ENCODE measurements around the gene RREB1.
"Not testable (repeated sequence)": the region's sequence is repeated elsewhere in the genome, so short reads cannot be mapped to it uniquely, and the experiment has no call there.

The RREB1 gene

GRCh38 chr6:7151381-7151780, 43.6 kb downstream of the RREB1 start:
- H3K27ac ChIP-seq (ENCODE audit: low read depth, low read length), result peak overlapping the region; percentile 35
- peak overlapping the region in 1 of 5 donors; percentile 49 for H3K9ac ChIP-seq (ENCODE audit: low read length in 5 of 5)
- peaks cover 0 to 2% (median 0%) of the 10 kb centered on the region in 5 donors for H3K36me3 ChIP-seq (ENCODE audit: control insufficient read depth in 5 of 5, insufficient read depth in 5 of 5, low read length in 5 of 5)
- no peaks in the 10 kb centered on the region for H3K9me3 ChIP-seq (ENCODE audit: control insufficient read depth in 5 of 5, low read length in 5 of 5)
- H3K27me3 ChIP-seq (ENCODE audit: control insufficient read depth in 5 of 5, insufficient read depth in 4 of 5, low read length in 5 of 5), result no peaks in the 10 kb centered on the region
- peaks cover 14 to 62% (median 41%) of the 10 kb centered on the region in 5 donors for H3K4me1 ChIP-seq (ENCODE audit: control insufficient read depth in 5 of 5, insufficient read depth in 5 of 5, low read length in 5 of 5)
- peak overlapping the region in 1 of 5 donors; percentile 3 for H3K4me3 ChIP-seq (ENCODE audit: low read depth in 1 of 5, low read length in 5 of 5)

GRCh38 chr6:7152462-7152861, 44.7 kb downstream of the RREB1 start:
- Histone ChIP-seq H3K4me1 (ENCODE audit: control insufficient read depth in 5 of 5, insufficient read depth in 5 of 5, low read length in 5 of 5) (peaks cover 10 to 62% (median 40%) of the 10 kb centered on the region in 5 donors), H3K9ac (ENCODE audit: low read length in 5 of 5) (peak overlapping the region in 1 of 5 donors; percentile 56), H3K27ac (ENCODE audit: low read depth, low read length) (peak overlapping the region; percentile 35), H3K36me3 (ENCODE audit: control insufficient read depth in 5 of 5, insufficient read depth in 5 of 5, low read length in 5 of 5) (peaks cover 0 to 2% (median 0%) of the 10 kb centered on the region in 5 donors), H3K4me3 (ENCODE audit: low read depth in 1 of 5, low read length in 5 of 5) (no peak overlapping the region), H3K9me3 (ENCODE audit: control insufficient read depth in 5 of 5, low read length in 5 of 5) (no peaks in the 10 kb centered on the region), H3K27me3 (ENCODE audit: control insufficient read depth in 5 of 5, insufficient read depth in 4 of 5, low read length in 5 of 5) (no peaks in the 10 kb centered on the region)

- Histone ChIP-seq H3K9me3 (ENCODE audit: control insufficient read depth in 5 of 5, low read length in 5 of 5) (no peaks in the 10 kb centered on the region), H3K4me1 (ENCODE audit: control insufficient read depth in 5 of 5, insufficient read depth in 5 of 5, low read length in 5 of 5) (peaks cover 6 to 64% (median 40%) of the 10 kb centered on the region in 5 donors), H3K27me3 (ENCODE audit: control insufficient read depth in 5 of 5, insufficient read depth in 4 of 5, low read length in 5 of 5) (no peaks in the 10 kb centered on the region), H3K27ac (ENCODE audit: low read depth, low read length) (peak overlapping the region; percentile 80), H3K4me3 (ENCODE audit: low read depth in 1 of 5, low read length in 5 of 5) (no peak overlapping the region), H3K9ac (ENCODE audit: low read length in 5 of 5) (no peak overlapping the region), H3K36me3 (ENCODE audit: control insufficient read depth in 5 of 5, insufficient read depth in 5 of 5, low read length in 5 of 5) (peaks cover 0 to 2% (median 0%) of the 10 kb centered on the region in 5 donors)
Measured at GRCh38 chr6:7153789-7154188, 46.0 kb downstream of the RREB1 start.

- no peaks in the 10 kb centered on the region for H3K27me3 ChIP-seq (ENCODE audit: control insufficient read depth in 5 of 5, insufficient read depth in 4 of 5, low read length in 5 of 5)
- H3K4me3 ChIP-seq (ENCODE audit: low read depth in 1 of 5, low read length in 5 of 5), result no peak overlapping the region
- peak overlapping the region; percentile 80 for H3K27ac ChIP-seq (ENCODE audit: low read depth, low read length)
- peak overlapping the region in 1 of 5 donors; percentile 31 for H3K9ac ChIP-seq (ENCODE audit: low read length in 5 of 5)
- no peaks in the 10 kb centered on the region for H3K9me3 ChIP-seq (ENCODE audit: control insufficient read depth in 5 of 5, low read length in 5 of 5)
- H3K36me3 ChIP-seq (ENCODE audit: control insufficient read depth in 5 of 5, insufficient read depth in 5 of 5, low read length in 5 of 5), result peaks cover 0 to 2% (median 0%) of the 10 kb centered on the region in 5 donors
- peaks cover 6 to 64% (median 40%) of the 10 kb centered on the region in 5 donors for H3K4me1 ChIP-seq (ENCODE audit: control insufficient read depth in 5 of 5, insufficient read depth in 5 of 5, low read length in 5 of 5)
Measured at GRCh38 chr6:7154341-7155139, 46.8 kb downstream of the RREB1 start.

GRCh38 chr6:7155871-7156579, 48.3 kb downstream of the RREB1 start:
- H3K36me3 ChIP-seq (ENCODE audit: control insufficient read depth in 5 of 5, insufficient read depth in 5 of 5, low read length in 5 of 5), result peaks cover 0 to 2% (median 0%) of the 10 kb centered on the region in 5 donors
- peak overlapping the region in 2 of 5 donors; percentile 2 to 55 for H3K9ac ChIP-seq (ENCODE audit: low read length in 5 of 5)
- H3K27ac ChIP-seq (ENCODE audit: low read depth, low read length), result peak overlapping the region; percentile 80
- no peaks in the 10 kb centered on the region for H3K9me3 ChIP-seq (ENCODE audit: control insufficient read depth in 5 of 5, low read length in 5 of 5)
- no peak overlapping the region for H3K4me3 ChIP-seq (ENCODE audit: low read depth in 1 of 5, low read length in 5 of 5)
- peaks cover 6 to 66% (median 43%) of the 10 kb centered on the region in 5 donors for H3K4me1 ChIP-seq (ENCODE audit: control insufficient read depth in 5 of 5, insufficient read depth in 5 of 5, low read length in 5 of 5)
- no peaks in the 10 kb centered on the region for H3K27me3 ChIP-seq (ENCODE audit: control insufficient read depth in 5 of 5, insufficient read depth in 4 of 5, low read length in 5 of 5)

DNA sequence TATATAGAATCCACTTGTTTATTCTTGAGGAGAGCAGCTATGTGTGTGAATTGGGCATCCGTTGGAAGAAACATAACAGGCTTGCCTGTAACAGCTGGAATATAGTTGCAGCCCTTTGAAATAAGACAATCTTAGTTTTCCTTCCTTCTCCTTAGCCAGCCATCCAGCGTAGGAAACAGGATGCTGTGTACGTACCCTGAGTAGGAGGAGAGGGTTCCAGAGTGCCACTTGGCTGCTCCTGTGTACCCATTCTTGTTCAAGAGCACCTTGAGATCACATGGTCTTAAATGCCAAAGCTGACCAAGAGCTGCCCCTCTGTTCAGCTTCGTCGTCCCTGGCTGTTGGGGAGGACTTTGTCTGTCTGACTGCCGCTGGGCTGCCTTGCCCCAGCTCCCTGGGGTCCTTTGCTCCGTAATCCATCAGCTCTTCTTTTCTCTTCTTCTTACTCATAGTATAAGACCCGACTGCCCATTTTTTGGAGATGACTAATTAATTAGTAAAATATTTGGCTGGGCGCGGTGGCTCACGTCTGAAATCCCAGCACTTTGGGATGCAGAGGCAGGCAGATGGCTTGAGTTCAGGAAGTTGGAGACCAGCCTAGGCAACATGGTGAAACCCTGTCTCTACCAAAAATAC, 49.0 kb downstream of the RREB1 start:
- Histone ChIP-seq H3K9me3 (ENCODE audit: control insufficient read depth in 5 of 5, low read length in 5 of 5) (no peaks in the 10 kb centered on the region), H3K4me1 (ENCODE audit: control insufficient read depth in 5 of 5, insufficient read depth in 5 of 5, low read length in 5 of 5) (peaks cover 6 to 64% (median 42%) of the 10 kb centered on the region in 5 donors), H3K36me3 (ENCODE audit: control insufficient read depth in 5 of 5, insufficient read depth in 5 of 5, low read length in 5 of 5) (peaks cover 0 to 2% (median 0%) of the 10 kb centered on the region in 5 donors), H3K27me3 (ENCODE audit: control insufficient read depth in 5 of 5, insufficient read depth in 4 of 5, low read length in 5 of 5) (no peaks in the 10 kb centered on the region), H3K27ac (ENCODE audit: low read depth, low read length) (peak overlapping the region; percentile 80), H3K4me3 (ENCODE audit: low read depth in 1 of 5, low read length in 5 of 5) (no peak overlapping the region), H3K9ac (ENCODE audit: low read length in 5 of 5) (peak overlapping the region in 1 of 5 donors; percentile 55)

- H3K27ac ChIP-seq (ENCODE audit: low read depth, low read length), result peak overlapping the region; percentile 80
- not testable (repeated sequence) for H3K4me3 ChIP-seq (ENCODE audit: low read depth in 1 of 5, low read length in 5 of 5); H3K9ac ChIP-seq (ENCODE audit: low read length in 5 of 5); H3K36me3 ChIP-seq (ENCODE audit: control insufficient read depth in 5 of 5, insufficient read depth in 5 of 5, low read length in 5 of 5); H3K9me3 ChIP-seq (ENCODE audit: control insufficient read depth in 5 of 5, low read length in 5 of 5); H3K27me3 ChIP-seq (ENCODE audit: control insufficient read depth in 5 of 5, insufficient read depth in 4 of 5, low read length in 5 of 5)
- peaks cover 6 to 67% (median 46%) of the 10 kb centered on the region in 5 donors for H3K4me1 ChIP-seq (ENCODE audit: control insufficient read depth in 5 of 5, insufficient read depth in 5 of 5, low read length in 5 of 5)
Measured at GRCh38 chr6:7157307-7157706, 49.5 kb downstream of the RREB1 start.

DNA sequence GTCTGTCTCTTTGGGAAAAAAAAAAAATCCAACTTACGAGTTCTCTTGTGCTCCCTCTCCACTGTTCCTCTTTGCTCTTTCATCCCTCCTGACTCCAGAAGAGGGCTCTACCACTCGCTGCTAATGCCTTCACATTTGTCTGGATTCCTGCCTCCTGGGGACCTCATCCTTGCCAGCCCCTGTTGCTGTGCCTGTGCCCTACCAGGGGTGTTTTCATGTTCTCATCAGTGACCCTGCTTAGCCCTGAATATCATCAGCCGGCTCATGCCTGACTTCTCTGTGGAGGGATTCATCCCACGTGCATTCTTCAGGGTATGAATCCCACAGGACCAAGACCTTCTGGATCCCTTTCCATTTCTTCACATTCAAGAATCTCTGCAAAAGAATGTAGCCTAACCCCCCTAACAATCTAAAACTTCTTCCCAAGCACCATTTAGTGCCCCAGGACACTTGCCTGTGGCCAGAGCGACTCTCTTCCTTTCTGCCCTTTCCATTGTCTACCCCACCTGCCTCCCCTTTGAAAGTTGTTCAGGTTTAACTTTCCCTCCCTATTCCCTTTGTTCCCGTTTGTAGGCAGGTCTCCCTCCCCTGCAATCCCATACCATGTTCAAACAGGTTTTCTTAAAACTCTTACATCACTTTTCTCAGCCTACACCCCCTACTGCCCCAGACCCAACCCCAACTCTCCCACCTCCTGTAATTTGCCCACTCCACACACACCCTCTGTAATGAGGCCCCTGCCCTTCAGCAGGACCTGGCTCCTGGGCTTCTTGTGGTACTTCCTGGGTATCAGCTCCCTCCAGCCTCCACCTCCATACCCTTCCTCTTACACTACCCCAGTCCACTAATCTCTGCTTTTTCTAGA, 50.2 kb downstream of the RREB1 start:
- no peaks in the 10 kb centered on the region for H3K9me3 ChIP-seq (ENCODE audit: control insufficient read depth in 5 of 5, low read length in 5 of 5)
- H3K9ac ChIP-seq (ENCODE audit: low read length in 5 of 5), result peak overlapping the region in 1 of 5 donors; percentile 10
- no peaks in the 10 kb centered on the region for H3K27me3 ChIP-seq (ENCODE audit: control insufficient read depth in 5 of 5, insufficient read depth in 4 of 5, low read length in 5 of 5)
- H3K27ac ChIP-seq (ENCODE audit: low read depth, low read length), result peak overlapping the region; percentile 80
- H3K4me1 ChIP-seq (ENCODE audit: control insufficient read depth in 5 of 5, insufficient read depth in 5 of 5, low read length in 5 of 5), result peaks cover 6 to 69% (median 52%) of the 10 kb centered on the region in 5 donors
- peaks cover 0 to 2% (median 0%) of the 10 kb centered on the region in 5 donors for H3K36me3 ChIP-seq (ENCODE audit: control insufficient read depth in 5 of 5, insufficient read depth in 5 of 5, low read length in 5 of 5)
- no peak overlapping the region for H3K4me3 ChIP-seq (ENCODE audit: low read depth in 1 of 5, low read length in 5 of 5)

- Histone ChIP-seq H3K9ac (ENCODE audit: low read length in 5 of 5) (peak overlapping the region in 2 of 5 donors; percentile 34 to 47), H3K4me1 (ENCODE audit: control insufficient read depth in 5 of 5, insufficient read depth in 5 of 5, low read length in 5 of 5) (peaks cover 8 to 82% (median 64%) of the 10 kb centered on the region in 5 donors), H3K36me3 (ENCODE audit: control insufficient read depth in 5 of 5, insufficient read depth in 5 of 5, low read length in 5 of 5) (peaks cover 0 to under 1% (median 0%) of the 10 kb centered on the region in 5 donors), H3K27ac (ENCODE audit: low read depth, low read length) (peak overlapping the region; percentile 80), H3K4me3 (ENCODE audit: low read depth in 1 of 5, low read length in 5 of 5) (no peak overlapping the region), H3K9me3 (ENCODE audit: control insufficient read depth in 5 of 5, low read length in 5 of 5) (no peaks in the 10 kb centered on the region), H3K27me3 (ENCODE audit: control insufficient read depth in 5 of 5, insufficient read depth in 4 of 5, low read length in 5 of 5) (no peaks in the 10 kb centered on the region)
Measured at GRCh38 chr6:7159790-7160525, 52.2 kb downstream of the RREB1 start.

Measured in subcutaneous abdominal adipose tissue (tissue), 5 donors.